Prostate gland (tissue), 2 donors: ENCODE measurements around the gene CALHM6.

Experiments used
- CTCF ChIP-seq, 4 experiments: fragments of 200-600 bp in 2 of 4; fragments of 450-650 bp in 2 of 4; sonication (generic) in 2 of 4; IDR thresholded peaks; 1 replicate in 3 of 4; 2 replicates in 1 of 4; pipeline ENCODE4 v1.5.1; 2016 to 2019; ENCODE audit warnings: antibody characterized with exemption in 4 of 4, mild to moderate bottlenecking in 2 of 4, moderate library complexity in 2 of 4
- POLR2AphosphoS5 ChIP-seq: sonication (generic); formaldehyde crosslinking; IDR thresholded peaks from one replicate; pipeline ENCODE4 v1.6.1; 2017; ENCODE audit warnings: antibody characterized with exemption

- TF ChIP-seq CTCF (IDR thresholded peaks at IDR 0.05) (no peak), POLR2AphosphoS5 (no peak)
Observed at GRCh38 chr6:116424001-116424400, 37.2 kb upstream of the CALHM6 start.
